Epithelial cell of proximal tubule (primary cell): ENCODE data around the gene MRPL1. TPM values are rescaled to one million over a fixed set of nuclear protein-coding genes. Genes with fewer than 3 reads are reported as not detected.

Experiments used
- DNase-seq: peaks from one replicate; pipeline ENCODE4 v3.0.0-alpha.2; 2011; ENCODE audit warnings: low read depth
- H3K4me3 ChIP-seq: 2 replicates; pipeline ENCODE4 v1.5.1; 2011; ENCODE audit warnings: low read depth, mild to moderate bottlenecking, low read length
- CTCF ChIP-seq: conservative IDR thresholded peaks from 2 replicates; pipeline ENCODE4 v1.5.1; 2012; ENCODE audit warnings: low read depth, mild to moderate bottlenecking, low read length
- total RNA-seq: library from RNA; depleted of rRNA; stranded (reverse); fragments of >200 nt; gene quantifications from 2 replicates; pipeline ENCODE4 v1.2.3, GENCODE V29; 2015

MRPL1 gene
- total RNA-seq, 1 donor from 2014 or later, result 54.2 TPM

DNA sequence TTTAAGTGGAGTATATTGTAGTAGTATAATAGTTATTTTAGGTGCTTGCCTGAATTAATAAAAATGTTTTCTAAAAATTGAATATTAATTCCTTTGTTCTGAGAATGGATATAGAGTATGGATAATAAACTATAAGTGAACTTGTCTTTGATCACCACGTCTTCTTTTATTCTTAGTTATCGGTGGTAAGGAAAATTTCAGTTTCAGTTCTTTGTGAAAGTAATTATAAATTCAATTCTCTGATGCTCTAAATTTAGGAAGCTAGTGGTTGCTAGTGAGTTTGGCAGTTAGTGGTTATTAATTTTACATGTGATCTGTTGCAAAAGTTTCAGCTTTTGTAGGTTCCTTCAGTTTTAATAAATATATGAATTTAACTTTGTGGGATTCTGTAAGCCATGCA is 30.8 kb downstream of the MRPL1 start:
- no peak overlapping the region for H3K4me3 ChIP-seq
- no peak for TF ChIP-seq CTCF
- DNase-seq, result no peak

DNA sequence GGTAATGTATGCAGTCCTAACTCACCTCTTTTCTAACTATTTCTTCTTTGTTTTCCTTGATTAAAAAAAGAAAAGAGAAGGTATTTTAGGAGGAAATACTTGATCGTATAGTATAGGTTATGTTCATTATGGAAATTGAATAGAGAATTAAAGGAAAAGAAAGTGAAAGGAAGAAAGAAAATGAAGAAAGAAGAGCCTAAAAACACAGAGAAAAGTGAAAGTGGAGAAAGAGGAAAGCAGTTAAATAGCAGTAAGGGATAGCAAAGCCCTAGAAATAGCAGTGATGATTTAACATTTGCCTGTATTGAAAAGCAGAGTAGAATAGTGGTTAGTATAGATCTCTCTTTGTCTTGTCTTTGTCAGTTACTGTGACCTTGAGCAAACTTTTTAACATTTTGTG is 37.0 kb downstream of the MRPL1 start:
- DNase-seq, result no peak
- no peak overlapping the region for H3K4me3 ChIP-seq
- no peak for TF ChIP-seq CTCF

DNA sequence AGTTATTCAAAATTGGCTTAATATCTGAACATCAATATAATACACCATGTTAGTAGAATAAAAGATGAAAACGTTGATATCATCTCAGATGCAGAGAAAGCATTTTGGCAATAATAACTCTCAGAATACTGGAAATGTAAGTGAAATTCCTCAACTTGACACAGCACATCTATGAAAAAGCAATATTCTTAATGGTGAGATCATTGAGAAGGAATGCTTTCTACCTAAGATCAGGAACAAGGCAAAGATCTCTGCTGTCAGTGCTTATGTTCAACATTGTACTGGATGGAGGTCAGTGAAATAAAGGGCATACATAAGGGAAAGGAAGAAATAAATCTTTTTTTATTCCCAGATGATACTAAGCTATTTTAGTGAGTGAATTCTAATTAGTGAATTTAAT is 40.6 kb downstream of the MRPL1 start:
- H3K4me3 ChIP-seq, result no peak overlapping the region
- TF ChIP-seq CTCF, result no peak
- no peak for DNase-seq

DNA sequence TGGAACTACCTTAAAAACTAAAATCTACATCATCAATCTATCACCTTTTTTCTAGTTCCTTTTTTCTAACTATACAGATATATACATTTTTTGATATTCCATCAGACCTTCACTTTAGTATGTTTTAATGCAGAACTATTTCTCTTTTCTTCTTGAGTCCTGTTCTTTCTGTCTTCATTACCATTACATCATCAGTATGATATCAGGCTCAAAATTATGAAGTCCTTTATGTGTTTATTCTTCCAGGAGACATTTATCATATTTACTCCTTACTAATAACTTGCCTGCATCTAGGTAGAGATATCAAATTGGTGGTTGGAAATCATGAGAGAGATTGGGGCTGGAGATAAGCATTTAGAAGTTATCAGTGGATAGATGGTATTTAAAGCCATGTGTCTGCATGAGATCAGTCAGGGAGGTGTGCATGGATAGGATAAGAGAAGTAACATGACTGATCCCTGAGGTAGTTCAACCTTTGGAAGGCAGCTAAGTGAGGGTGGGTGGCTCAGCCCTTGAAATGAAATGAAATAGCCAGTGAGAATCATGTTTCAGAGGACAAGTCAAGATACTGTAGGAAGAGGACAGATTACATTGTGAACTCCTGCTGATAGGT is 43.1 kb downstream of the MRPL1 start:
- no peak for DNase-seq
- TF ChIP-seq CTCF, result no peak
- no peak overlapping the region for H3K4me3 ChIP-seq

- no peak for TF ChIP-seq CTCF
- DNase-seq, result no peak
Measured at GRCh38 chr4:77910676-77911075, 48.0 kb downstream of the MRPL1 start.

GRCh38 chr4:77911091-77911490 is 48.5 kb downstream of the MRPL1 start:
- no peak for TF ChIP-seq CTCF
- DNase-seq, result no peak
- H3K4me3 ChIP-seq, result no peak overlapping the region

More at GRCh38 chr4:77910676-77911075, 48.0 kb downstream of the MRPL1 start:
- H3K4me3 ChIP-seq, result no peak overlapping the region

GRCh38 chr4:77911842-77912450 is 49.3 kb downstream of the MRPL1 start:
- TF ChIP-seq CTCF, result no peak
- H3K4me3 ChIP-seq, result no peak overlapping the region
- no peak for DNase-seq
